GM12865 (cell line): ENCODE results near the gene TFF1.

ENCODE experiments used
- DNase-seq: peaks from one replicate; pipeline ENCODE4 v3.0.0; 2010; ENCODE audit warnings: low read depth
- H3K4me3 ChIP-seq: 2 replicates; pipeline ENCODE4 v1.5.1; 2011; ENCODE audit warnings: mild to moderate bottlenecking, low read depth, low read length, control low read depth
- CTCF ChIP-seq: IDR thresholded peaks from 2 replicates; pipeline ENCODE4 v1.5.1; 2011; ENCODE audit warnings: low read length, control low read depth, low read depth, inconsistent platforms; ENCODE audit not compliant: insufficient read depth; ENCODE audit errors: missing control alignments

Gene TFF1

GRCh38 chr21:42341776-42342542 is 24.4 kb downstream of the TFF1 start:
- no peak for DNase-seq
- H3K4me3 ChIP-seq: no peak overlapping the region
- no peak for TF ChIP-seq CTCF

- TF ChIP-seq CTCF: no peak
- H3K4me3 ChIP-seq: no peak overlapping the region
- no peak for DNase-seq
Observed at GRCh38 chr21:42340187-42341050, 25.9 kb downstream of the TFF1 start.

- no peak for TF ChIP-seq CTCF
- peak; percentile 68 for DNase-seq
- no peak overlapping the region for H3K4me3 ChIP-seq
Observed at GRCh38 chr21:42338729-42339715, 27.3 kb downstream of the TFF1 start.

GRCh38 chr21:42337830-42338728 is 28.3 kb downstream of the TFF1 start:
- TF ChIP-seq CTCF: peak; percentile 67
- H3K4me3 ChIP-seq: no peak overlapping the region
- peak; percentile 78 for DNase-seq

GRCh38 chr21:42337276-42337675 is 29.1 kb downstream of the TFF1 start:
- DNase-seq: no peak
- no peak for TF ChIP-seq CTCF
- no peak overlapping the region for H3K4me3 ChIP-seq

GRCh38 chr21:42336054-42336453 is 30.3 kb downstream of the TFF1 start:
- DNase-seq: peak; percentile 26
- no peak overlapping the region for H3K4me3 ChIP-seq

More at GRCh38 chr21:42336054-42336453, 30.3 kb downstream of the TFF1 start:
- no peak for TF ChIP-seq CTCF
